ENCODE results near the gene DRD3.

- TF ChIP-seq, protein P1, sequence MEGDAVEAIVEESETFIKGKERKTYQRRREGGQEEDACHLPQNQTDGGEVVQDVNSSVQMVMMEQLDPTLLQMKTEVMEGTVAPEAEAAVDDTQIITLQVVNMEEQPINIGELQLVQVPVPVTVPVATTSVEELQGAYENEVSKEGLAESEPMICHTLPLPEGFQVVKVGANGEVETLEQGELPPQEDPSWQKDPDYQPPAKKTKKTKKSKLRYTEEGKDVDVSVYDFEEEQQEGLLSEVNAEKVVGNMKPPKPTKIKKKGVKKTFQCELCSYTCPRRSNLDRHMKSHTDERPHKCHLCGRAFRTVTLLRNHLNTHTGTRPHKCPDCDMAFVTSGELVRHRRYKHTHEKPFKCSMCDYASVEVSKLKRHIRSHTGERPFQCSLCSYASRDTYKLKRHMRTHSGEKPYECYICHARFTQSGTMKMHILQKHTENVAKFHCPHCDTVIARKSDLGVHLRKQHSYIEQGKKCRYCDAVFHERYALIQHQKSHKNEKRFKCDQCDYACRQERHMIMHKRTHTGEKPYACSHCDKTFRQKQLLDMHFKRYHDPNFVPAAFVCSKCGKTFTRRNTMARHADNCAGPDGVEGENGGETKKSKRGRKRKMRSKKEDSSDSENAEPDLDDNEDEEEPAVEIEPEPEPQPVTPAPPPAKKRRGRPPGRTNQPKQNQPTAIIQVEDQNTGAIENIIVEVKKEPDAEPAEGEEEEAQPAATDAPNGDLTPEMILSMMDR (IDR thresholded peaks at IDR 0.05) = no peak
- TF ChIP-seq POLR2A (IDR thresholded peaks at IDR 0.05) = no peak
These were observed 67.6 kb downstream of the DRD3 start for GRCh38 chr3:114111060-114111770.

Data from adrenal gland (tissue), 5 donors.